OCI-LY1 (cell line): ENCODE data around the gene PDE4D.

Experiments
- H2AFZ ChIP-seq: fragments of 200-600 bp; sonication (generic), shearing (Covaris generic); 2 replicates; pipeline ENCODE4 v1.6.0; 2014; ENCODE audit warnings: antibody characterized with exemption, mild to moderate bottlenecking, low read length
- H3F3A ChIP-seq: fragments of 200-600 bp; sonication (generic), shearing (Covaris generic); 2 replicates; pipeline ENCODE4 v1.6.0; 2014; ENCODE audit warnings: mild to moderate bottlenecking, antibody characterized with exemption, low read length, moderate library complexity; ENCODE audit not compliant: insufficient read depth
- H3K27ac ChIP-seq: fragments of 200-600 bp; sonication (generic); 2 replicates; pipeline ENCODE4 v1.5.1; 2014; ENCODE audit warnings: low read length, mixed run types, mild to moderate bottlenecking, low read depth; ENCODE audit not compliant: poor library complexity, severe bottlenecking
- H3K27me3 ChIP-seq: fragments of 200-600 bp; sonication (generic); 2 replicates; pipeline ENCODE4 v1.6.0; 2014; ENCODE audit warnings: antibody characterized with exemption, mild to moderate bottlenecking, low read length, moderate library complexity; ENCODE audit not compliant: insufficient read depth
- H3K36me3 ChIP-seq: fragments of 200-600 bp; sonication (generic); 2 replicates; pipeline ENCODE4 v1.6.1; 2014; ENCODE audit warnings: mild to moderate bottlenecking, antibody characterized with exemption, low read length, moderate library complexity, mixed read lengths; ENCODE audit not compliant: insufficient read depth
- H3K4me1 ChIP-seq: fragments of 200-600 bp; sonication (generic); 2 replicates; pipeline ENCODE4 v1.5.1; 2014; ENCODE audit warnings: mild to moderate bottlenecking, low read length, moderate library complexity; ENCODE audit not compliant: insufficient read depth, severe bottlenecking
- H3K4me2 ChIP-seq: fragments of 200-600 bp; sonication (generic), shearing (Covaris generic); 2 replicates; pipeline ENCODE4 v1.6.1; 2014; ENCODE audit warnings: low read length
- H3K4me3 ChIP-seq: fragments of 200-600 bp; sonication (generic); 2 replicates; pipeline ENCODE4 v1.5.1; 2014; ENCODE audit warnings: low read length, low read depth, mild to moderate bottlenecking, mixed read lengths; ENCODE audit not compliant: poor library complexity, severe bottlenecking
- H3K79me2 ChIP-seq: fragments of 200-600 bp; shearing (Covaris generic); 2 replicates; pipeline ENCODE4 v1.6.1; 2016; ENCODE audit warnings: mixed run types, low read length, mixed read lengths; ENCODE audit not compliant: insufficient read depth
- H3K9ac ChIP-seq: fragments of 200-600 bp; sonication (generic), shearing (Covaris generic); 2 replicates; pipeline ENCODE4 v1.6.1; 2014; ENCODE audit warnings: mild to moderate bottlenecking, low read length, mixed read lengths
- H3K9me2 ChIP-seq: fragments of 200-600 bp; sonication (generic), shearing (Covaris generic); 2 replicates; pipeline ENCODE4 v1.6.1; 2014; ENCODE audit warnings: low read depth, mild to moderate bottlenecking, low read length, mixed read lengths
- H3K9me3 ChIP-seq: fragments of 200-600 bp; shearing (Covaris generic); 2 replicates; pipeline ENCODE4 v1.6.1; 2014; ENCODE audit warnings: low read length, mixed read lengths
- H4K20me1 ChIP-seq: fragments of 200-600 bp; sonication (generic), shearing (Covaris generic); 2 replicates; pipeline ENCODE4 v1.6.0; 2016; ENCODE audit warnings: mild to moderate bottlenecking, low read length; ENCODE audit not compliant: insufficient read depth
- CTCF ChIP-seq: fragments of 200-600 bp; sonication (generic), shearing (Covaris generic); IDR thresholded peaks from 2 replicates; pipeline ENCODE4 v1.5.1; 2017; ENCODE audit warnings: mild to moderate bottlenecking, antibody characterized with exemption, low read length, moderate library complexity, mixed read lengths

PDE4D gene

DNA sequence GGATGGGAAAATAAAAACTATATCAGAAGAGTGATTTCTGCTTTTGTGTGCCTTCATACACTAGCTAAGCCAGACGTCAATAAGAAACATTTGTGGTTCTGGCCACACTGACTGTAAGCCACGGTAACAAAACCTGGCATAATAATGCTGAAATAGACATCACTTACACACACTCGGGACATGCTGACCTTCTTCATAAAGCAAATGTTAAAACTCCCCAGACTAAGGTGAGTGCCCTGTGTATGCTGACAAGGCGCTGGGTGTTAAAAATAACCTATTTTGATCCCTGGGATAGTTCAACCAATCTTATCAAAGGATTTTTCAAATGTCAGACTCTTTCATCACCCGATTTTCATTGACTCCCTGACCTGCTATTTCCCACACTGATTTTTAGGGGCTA lies 973.7 kb downstream of the PDE4D start:
- H3K36me3 ChIP-seq: no peaks in the 10 kb centered on the region

More for the DNA sequence above, 973.7 kb downstream of the PDE4D start:
- H3K27me3 ChIP-seq: no peaks in the 10 kb centered on the region
- H3K4me3 ChIP-seq: no peak overlapping the region
- no peak overlapping the region for H3K4me2 ChIP-seq
- no peaks in the 10 kb centered on the region for H3K9me2 ChIP-seq
- H3K9ac ChIP-seq: no peak overlapping the region
- H2AFZ ChIP-seq: no peak overlapping the region
- H4K20me1 ChIP-seq: no peaks in the 10 kb centered on the region
- no peaks in the 10 kb centered on the region for H3K79me2 ChIP-seq
- no peaks in the 10 kb centered on the region for H3K9me3 ChIP-seq
- no peaks in the 10 kb centered on the region for H3F3A ChIP-seq
- no peaks in the 10 kb centered on the region for H3K4me1 ChIP-seq
- TF ChIP-seq CTCF: no peak
- no peak overlapping the region for H3K27ac ChIP-seq
